LNCaP clone FGC (cell line): Measurements from ENCODE around the gene GALNT10.
A peak's percentile ranks its signal among the peaks of the same experiment; 100 is the strongest.

Source experiments
- DNase-seq: peaks from one replicate; pipeline ENCODE4 v3.0.0-alpha.2; 2011; ENCODE audit warnings: low read depth
- H3K4me3 ChIP-seq: 2 replicates; pipeline ENCODE4 v1.5.1; 2011; ENCODE audit warnings: mild to moderate bottlenecking, low read depth, low read length, control low read depth
- TF ChIP-seq, protein P1 (sequence below): IDR thresholded peaks from 2 replicates; pipeline ENCODE4 v1.5.1; 2012; ENCODE audit warnings: mild to moderate bottlenecking; ENCODE audit not compliant: control insufficient read depth, insufficient read depth; ENCODE audit errors: extremely low read depth

The GALNT10 gene

DNA sequence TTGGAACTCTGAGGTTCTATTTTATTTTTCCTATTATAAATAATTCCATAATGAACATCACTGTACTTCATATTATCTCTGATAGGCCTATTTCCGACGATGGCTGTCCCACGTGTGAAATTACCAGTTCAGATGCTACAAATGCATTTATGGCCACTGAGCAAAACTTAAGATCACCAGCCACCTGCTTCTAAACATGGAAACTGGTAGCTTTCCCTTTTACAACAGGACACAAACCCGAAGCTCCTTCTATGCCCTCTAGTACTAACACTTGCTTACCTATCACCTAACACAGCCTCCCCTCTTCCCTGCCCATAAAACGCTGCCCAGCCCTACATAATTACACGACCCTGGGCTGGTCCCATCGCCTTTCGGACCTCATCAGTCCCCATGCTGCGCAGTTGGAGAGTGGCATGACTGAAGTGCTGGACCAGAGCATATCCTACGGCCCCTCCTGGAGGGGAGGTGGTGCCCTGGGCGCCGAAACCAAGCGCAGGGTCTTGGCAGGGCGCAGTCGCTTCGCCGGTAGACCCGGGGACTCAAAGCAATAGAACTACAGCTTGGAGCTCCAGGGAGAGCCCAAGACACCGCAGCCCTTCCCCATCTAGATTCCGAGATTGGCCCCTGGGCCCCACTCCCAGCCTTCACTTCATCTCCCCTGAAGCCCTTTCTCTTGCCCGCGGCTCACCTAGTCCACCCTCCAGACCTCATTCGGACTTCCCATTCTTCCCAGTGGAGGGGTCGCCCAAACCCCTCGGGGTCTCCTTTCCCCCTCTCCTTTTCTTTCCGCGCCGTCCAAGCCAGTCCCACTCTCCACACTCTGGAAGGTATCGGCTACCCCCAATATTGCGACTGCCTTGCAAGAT is 254.3 kb downstream of the GALNT10 start:
- no peak for DNase-seq
- peak overlapping the region; percentile 99 for H3K4me3 ChIP-seq
- TF ChIP-seq, protein P1, sequence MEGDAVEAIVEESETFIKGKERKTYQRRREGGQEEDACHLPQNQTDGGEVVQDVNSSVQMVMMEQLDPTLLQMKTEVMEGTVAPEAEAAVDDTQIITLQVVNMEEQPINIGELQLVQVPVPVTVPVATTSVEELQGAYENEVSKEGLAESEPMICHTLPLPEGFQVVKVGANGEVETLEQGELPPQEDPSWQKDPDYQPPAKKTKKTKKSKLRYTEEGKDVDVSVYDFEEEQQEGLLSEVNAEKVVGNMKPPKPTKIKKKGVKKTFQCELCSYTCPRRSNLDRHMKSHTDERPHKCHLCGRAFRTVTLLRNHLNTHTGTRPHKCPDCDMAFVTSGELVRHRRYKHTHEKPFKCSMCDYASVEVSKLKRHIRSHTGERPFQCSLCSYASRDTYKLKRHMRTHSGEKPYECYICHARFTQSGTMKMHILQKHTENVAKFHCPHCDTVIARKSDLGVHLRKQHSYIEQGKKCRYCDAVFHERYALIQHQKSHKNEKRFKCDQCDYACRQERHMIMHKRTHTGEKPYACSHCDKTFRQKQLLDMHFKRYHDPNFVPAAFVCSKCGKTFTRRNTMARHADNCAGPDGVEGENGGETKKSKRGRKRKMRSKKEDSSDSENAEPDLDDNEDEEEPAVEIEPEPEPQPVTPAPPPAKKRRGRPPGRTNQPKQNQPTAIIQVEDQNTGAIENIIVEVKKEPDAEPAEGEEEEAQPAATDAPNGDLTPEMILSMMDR, result no peak

GRCh38 chr5:154445422-154446194 is 255.1 kb downstream of the GALNT10 start, which contains the start of gene SAP30L:
Gene SAP30L (plus strand): TSS chr5:154445997. CDS start chr5:154446605, 608 bp downstream.
- H3K4me3 ChIP-seq, result peak within 1 kb of the TSS; percentile 99
- TF ChIP-seq, protein P1, result no peak
- DNase-seq, result peak; percentile 63

DNA sequence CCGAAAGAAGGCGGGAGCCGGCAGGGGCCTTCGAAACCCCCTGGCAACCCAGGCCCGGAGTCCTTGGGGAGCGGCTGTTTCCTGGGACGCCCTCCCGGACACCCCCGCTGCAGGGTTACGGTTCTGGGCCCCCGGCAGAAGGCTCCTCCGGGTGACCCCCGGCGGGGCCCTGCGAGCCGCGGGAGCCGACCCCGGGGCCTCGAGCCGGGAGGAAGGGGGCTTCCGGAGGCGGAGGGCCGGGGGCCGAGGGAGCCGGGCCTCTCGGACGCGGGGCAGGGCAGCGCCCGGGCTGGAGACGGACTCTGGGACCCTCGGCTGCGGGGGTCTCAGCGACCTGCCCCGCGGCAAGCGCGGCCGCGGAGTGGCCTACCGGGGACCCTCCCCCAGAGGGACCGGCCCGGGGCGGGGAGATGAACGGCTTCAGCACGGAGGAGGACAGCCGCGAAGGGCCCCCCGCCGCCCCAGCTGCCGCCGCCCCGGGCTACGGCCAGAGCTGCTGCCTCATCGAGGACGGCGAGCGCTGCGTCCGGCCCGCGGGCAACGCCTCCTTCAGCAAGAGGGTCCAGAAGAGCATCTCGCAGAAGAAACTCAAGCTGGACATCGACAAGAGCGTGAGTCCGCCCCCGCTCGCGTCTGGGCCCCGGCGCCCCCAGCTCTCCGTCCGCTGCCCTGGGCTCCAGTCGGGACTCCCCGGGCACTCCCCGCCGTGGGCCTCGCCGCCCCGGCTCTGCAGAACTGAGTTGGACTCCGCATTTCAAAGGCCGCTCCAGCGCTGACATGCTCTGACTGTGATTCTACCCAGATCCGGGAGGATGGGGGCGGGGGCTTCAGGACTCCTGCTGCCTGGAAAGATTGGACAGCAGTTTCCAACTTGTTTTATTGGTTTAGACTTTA is 255.9 kb downstream of the GALNT10 start:
- no peak for DNase-seq
- H3K4me3 ChIP-seq, result peak overlapping the region; percentile 99
- TF ChIP-seq, protein P1, result no peak

GRCh38 chr5:154447089-154447725 is 256.7 kb downstream of the GALNT10 start:
- no peak for DNase-seq
- H3K4me3 ChIP-seq, result peak overlapping the region; percentile 99
- TF ChIP-seq, protein P1, result no peak

- DNase-seq, result no peak
- TF ChIP-seq, protein P1, result no peak
- H3K4me3 ChIP-seq, result no peak overlapping the region
Observed at GRCh38 chr5:154449786-154450185, 259.3 kb downstream of the GALNT10 start.

GRCh38 chr5:154451957-154452356 is 261.4 kb downstream of the GALNT10 start:
- TF ChIP-seq, protein P1, result no peak
- H3K4me3 ChIP-seq, result no peak overlapping the region
- DNase-seq, result no peak
